Fibroblast of lung (primary cell): ENCODE measurements around the gene KIAA1958.

Experiments
- CTCF ChIP-seq, 2 donors: IDR thresholded peaks in 1 of 2; conservative IDR thresholded peaks in 1 of 2; 1 replicate in 1 of 2; 2 replicates in 1 of 2; pipeline ENCODE4 v1.5.1; 2011 to 2012; ENCODE audit warnings: low read length in 2 of 2, control low read depth in 1 of 2, inconsistent platforms in 1 of 2, low read depth in 1 of 2, mild to moderate bottlenecking in 1 of 2
- EZH2 ChIP-seq: IDR thresholded peaks from 2 replicates; pipeline ENCODE4 v1.5.1; 2012; ENCODE audit warnings: low read length, control low read depth, mild to moderate bottlenecking; ENCODE audit errors: missing control alignments

- TF ChIP-seq CTCF (conservative IDR thresholded peaks at IDR 0.05 in 1 of 2, IDR thresholded peaks at IDR 0.05 in 1 of 2; ENCODE audit: low read depth in 1 of 2, low read length in 2 of 2) (no peak), EZH2 (no peak)
Measured at GRCh38 chr9:112546149-112547012, 59.8 kb downstream of the KIAA1958 start.
